ENCODE data around the gene FMN1.

FMN1 gene

GRCh38 chr15:32908872-32909271 lies 285.6 kb downstream of the FMN1 start:
- Histone ChIP-seq H3K4me3 (ENCODE audit: low read depth, low read length) (no peak overlapping the region), H3K27me3 (ENCODE audit: control insufficient read depth, insufficient read depth, low read length) (no peaks in the 10 kb centered on the region), H3K9ac (no peak overlapping the region), H3K4me1 (no peaks in the 10 kb centered on the region), H3K79me2 (no peaks in the 10 kb centered on the region), H3K9me3 (ENCODE audit: control insufficient read depth, low read length) (no peaks in the 10 kb centered on the region), H3K27ac (no peak overlapping the region), H3K36me3 (ENCODE audit: control insufficient read depth, insufficient read depth, low read length) (no peaks in the 10 kb centered on the region), H3K4me2 (ENCODE audit: low read length) (no peak overlapping the region), H2AFZ (no peak overlapping the region)
- no peak for TF ChIP-seq CTCF (IDR thresholded peaks at IDR 0.05)

- H3K4me3 ChIP-seq (ENCODE audit: low read depth, low read length): no peak overlapping the region
- no peaks in the 10 kb centered on the region for H3K27me3 ChIP-seq (ENCODE audit: control insufficient read depth, insufficient read depth, low read length)
- no peak overlapping the region for H2AFZ ChIP-seq
- no peaks in the 10 kb centered on the region for H3K36me3 ChIP-seq (ENCODE audit: control insufficient read depth, insufficient read depth, low read length)
- H3K27ac ChIP-seq: no peak overlapping the region
- H3K9me3 ChIP-seq (ENCODE audit: control insufficient read depth, low read length): no peaks in the 10 kb centered on the region
- no peak for TF ChIP-seq CTCF (IDR thresholded peaks at IDR 0.05)
- H3K4me1 ChIP-seq: no peaks in the 10 kb centered on the region
- H3K9ac ChIP-seq: no peak overlapping the region
- no peak overlapping the region for H3K4me2 ChIP-seq (ENCODE audit: low read length)
- no peaks in the 10 kb centered on the region for H3K79me2 ChIP-seq
Measured at GRCh38 chr15:32908135-32908801, 286.2 kb downstream of the FMN1 start.

GRCh38 chr15:32905481-32905880 lies 289.0 kb downstream of the FMN1 start:
- no peak overlapping the region for H3K4me2 ChIP-seq (ENCODE audit: low read length)
- no peak for TF ChIP-seq CTCF (IDR thresholded peaks at IDR 0.05)
- H3K27me3 ChIP-seq (ENCODE audit: control insufficient read depth, insufficient read depth, low read length): no peaks in the 10 kb centered on the region
- H3K79me2 ChIP-seq: no peaks in the 10 kb centered on the region
- H3K9ac ChIP-seq: no peak overlapping the region
- H3K36me3 ChIP-seq (ENCODE audit: control insufficient read depth, insufficient read depth, low read length): no peaks in the 10 kb centered on the region
- H3K4me3 ChIP-seq (ENCODE audit: low read depth, low read length): no peak overlapping the region
- no peak overlapping the region for H2AFZ ChIP-seq
- H3K9me3 ChIP-seq (ENCODE audit: control insufficient read depth, low read length): no peaks in the 10 kb centered on the region
- H3K4me1 ChIP-seq: no peaks in the 10 kb centered on the region
- H3K27ac ChIP-seq: no peak overlapping the region

- no peak overlapping the region for H3K4me3 ChIP-seq (ENCODE audit: low read depth, low read length)
- H2AFZ ChIP-seq: no peak overlapping the region
- H3K9ac ChIP-seq: no peak overlapping the region
- no peaks in the 10 kb centered on the region for H3K79me2 ChIP-seq
- no peaks in the 10 kb centered on the region for H3K4me1 ChIP-seq
- no peak overlapping the region for H3K27ac ChIP-seq
- no peak for TF ChIP-seq CTCF (IDR thresholded peaks at IDR 0.05)
- no peaks in the 10 kb centered on the region for H3K9me3 ChIP-seq (ENCODE audit: control insufficient read depth, low read length)
- no peaks in the 10 kb centered on the region for H3K27me3 ChIP-seq (ENCODE audit: control insufficient read depth, insufficient read depth, low read length)
- H3K36me3 ChIP-seq (ENCODE audit: control insufficient read depth, insufficient read depth, low read length): no peaks in the 10 kb centered on the region
- no peak overlapping the region for H3K4me2 ChIP-seq (ENCODE audit: low read length)
Measured at GRCh38 chr15:32904448-32904847, 290.1 kb downstream of the FMN1 start.

Measured in parathyroid adenoma (tissue), 2 donors.